ENCODE measurements around the gene SLC43A1. TPM values are rescaled to one million over a fixed set of nuclear protein-coding genes. Genes with fewer than 3 reads are reported as not detected.

The SLC43A1 gene
- total RNA-seq, 1 donor from 2014 or later = 1.00 TPM

Other genes starting within 250 kb of the SLC43A1 start
- gene TNKS1BP1, start 190.8 kb downstream of the SLC43A1 start, total RNA-seq = 160 TPM
- 74.9 TPM for gene SSRP1, start 179.8 kb downstream of the SLC43A1 start, total RNA-seq
- gene P2RX3, start 177.3 kb downstream of the SLC43A1 start, total RNA-seq = not detected
- gene PRG3, start 134.6 kb downstream of the SLC43A1 start, total RNA-seq = not detected
- not detected for gene PRG2, start 125.1 kb downstream of the SLC43A1 start, total RNA-seq
- 28.2 TPM for gene SLC43A3, start 88.6 kb downstream of the SLC43A1 start, total RNA-seq
- gene RTN4RL2, start 55.2 kb downstream of the SLC43A1 start, total RNA-seq = 0.56 TPM
- gene TIMM10, start 15.1 kb upstream of the SLC43A1 start, total RNA-seq = 43.6 TPM
- not detected for gene SMTNL1, start 21.9 kb upstream of the SLC43A1 start, total RNA-seq
- 36.9 TPM for gene UBE2L6, start 52.0 kb upstream of the SLC43A1 start, total RNA-seq
- 16.7 TPM for gene SERPING1, start 82.0 kb upstream of the SLC43A1 start, total RNA-seq
- not detected for gene YPEL4, start 134.2 kb upstream of the SLC43A1 start, total RNA-seq
- 10.6 TPM for gene CLP1, start 142.1 kb upstream of the SLC43A1 start, total RNA-seq
- gene ZDHHC5, start 152.4 kb upstream of the SLC43A1 start, total RNA-seq = 122 TPM
- 12.8 TPM for gene MED19, start 196.5 kb upstream of the SLC43A1 start, total RNA-seq
- 60.2 TPM for gene TMX2, start 196.9 kb upstream of the SLC43A1 start, total RNA-seq
- 120 TPM for gene SELENOH, start 225.8 kb upstream of the SLC43A1 start, total RNA-seq
- not detected for gene BTBD18, start 236.1 kb upstream of the SLC43A1 start, total RNA-seq
- 323 TPM for gene CTNND1, start 246.1 kb upstream of the SLC43A1 start, total RNA-seq

All from esophagus mucosa (tissue), 1 donor.